ENCODE results near the gene RIBC1.

DNA sequence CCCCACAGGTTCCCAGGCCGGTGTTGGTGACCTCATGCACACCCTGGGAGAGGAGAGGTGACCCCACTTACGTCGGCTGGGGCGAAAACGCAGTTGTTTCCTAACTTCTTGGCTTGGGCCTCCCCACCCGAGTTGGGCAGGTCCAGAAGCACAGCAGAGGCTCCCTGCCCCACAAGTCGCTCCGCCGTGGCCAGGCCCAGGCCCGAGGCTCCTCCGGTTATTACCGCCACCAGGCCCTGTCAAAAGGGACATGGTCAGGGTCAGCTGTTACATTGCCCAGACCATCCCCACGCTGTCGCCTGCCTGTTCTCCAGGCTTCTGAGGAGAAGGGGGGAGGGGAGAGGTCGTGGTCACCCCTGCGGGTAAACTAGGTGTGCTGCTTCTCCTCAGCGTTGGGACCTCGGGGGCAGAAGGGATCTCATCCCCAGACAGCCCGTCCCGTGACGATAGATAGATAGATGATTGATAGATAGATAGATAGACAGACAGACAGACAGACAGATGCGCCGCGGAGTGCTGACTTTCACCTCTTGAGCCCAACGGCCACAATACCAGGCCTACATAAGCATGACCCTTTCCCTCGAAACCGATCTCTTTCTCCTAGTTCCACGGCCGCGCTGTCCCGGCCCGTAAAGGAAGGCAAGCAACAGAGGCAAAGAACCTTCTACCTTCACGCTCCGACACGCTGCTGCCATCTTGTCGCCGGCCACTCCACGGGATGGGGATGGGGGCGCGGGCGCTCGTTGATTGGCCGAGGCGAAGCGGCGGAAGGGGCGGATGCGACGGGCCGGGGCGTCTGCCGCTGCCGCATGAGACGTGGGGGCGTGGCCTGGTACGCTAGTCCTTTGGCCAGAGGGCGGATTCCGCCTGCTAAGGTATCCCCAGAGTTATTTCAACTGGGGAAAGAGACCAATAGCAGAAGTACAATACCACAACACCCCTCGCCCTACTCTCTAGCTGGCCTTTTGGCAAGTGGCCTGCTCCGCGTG lies 11.3 kb downstream of the RIBC1 start, which contains the start of gene HSD17B10:
- TF ChIP-seq, protein P1, sequence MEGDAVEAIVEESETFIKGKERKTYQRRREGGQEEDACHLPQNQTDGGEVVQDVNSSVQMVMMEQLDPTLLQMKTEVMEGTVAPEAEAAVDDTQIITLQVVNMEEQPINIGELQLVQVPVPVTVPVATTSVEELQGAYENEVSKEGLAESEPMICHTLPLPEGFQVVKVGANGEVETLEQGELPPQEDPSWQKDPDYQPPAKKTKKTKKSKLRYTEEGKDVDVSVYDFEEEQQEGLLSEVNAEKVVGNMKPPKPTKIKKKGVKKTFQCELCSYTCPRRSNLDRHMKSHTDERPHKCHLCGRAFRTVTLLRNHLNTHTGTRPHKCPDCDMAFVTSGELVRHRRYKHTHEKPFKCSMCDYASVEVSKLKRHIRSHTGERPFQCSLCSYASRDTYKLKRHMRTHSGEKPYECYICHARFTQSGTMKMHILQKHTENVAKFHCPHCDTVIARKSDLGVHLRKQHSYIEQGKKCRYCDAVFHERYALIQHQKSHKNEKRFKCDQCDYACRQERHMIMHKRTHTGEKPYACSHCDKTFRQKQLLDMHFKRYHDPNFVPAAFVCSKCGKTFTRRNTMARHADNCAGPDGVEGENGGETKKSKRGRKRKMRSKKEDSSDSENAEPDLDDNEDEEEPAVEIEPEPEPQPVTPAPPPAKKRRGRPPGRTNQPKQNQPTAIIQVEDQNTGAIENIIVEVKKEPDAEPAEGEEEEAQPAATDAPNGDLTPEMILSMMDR (IDR thresholded peaks at IDR 0.05): no peak
- peak; percentile 48 for TF ChIP-seq POLR2A (IDR thresholded peaks at IDR 0.05)

Data from transverse colon (tissue), 3 donors.